ENCODE measurements around the gene CABP5. TPM values are rescaled to one million over a fixed set of nuclear protein-coding genes. Genes with fewer than 3 reads are reported as not detected.

CABP5 gene
- total RNA-seq, 2 experiments from 2014 or later, result not detected

DNA sequence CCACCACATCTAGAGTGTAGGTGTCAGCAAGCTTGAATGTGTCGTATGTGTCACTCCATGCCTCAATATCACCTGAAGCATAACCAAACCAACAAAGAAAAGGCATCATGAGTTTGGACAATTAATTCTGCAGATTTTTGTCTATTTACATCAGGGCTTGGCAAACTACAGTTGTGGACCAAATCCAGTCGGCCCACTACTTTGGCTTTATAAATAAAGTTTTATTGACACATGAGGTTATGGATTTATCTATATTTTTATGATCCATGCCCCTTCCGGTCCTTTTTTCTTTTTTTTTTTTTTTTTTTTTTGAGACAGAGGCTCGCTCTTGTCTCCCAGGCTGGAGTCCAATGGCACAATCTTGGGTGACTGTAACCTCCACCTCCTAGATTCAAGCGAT is 9.2 kb upstream of the CABP5 start:
- TF ChIP-seq, protein P1, sequence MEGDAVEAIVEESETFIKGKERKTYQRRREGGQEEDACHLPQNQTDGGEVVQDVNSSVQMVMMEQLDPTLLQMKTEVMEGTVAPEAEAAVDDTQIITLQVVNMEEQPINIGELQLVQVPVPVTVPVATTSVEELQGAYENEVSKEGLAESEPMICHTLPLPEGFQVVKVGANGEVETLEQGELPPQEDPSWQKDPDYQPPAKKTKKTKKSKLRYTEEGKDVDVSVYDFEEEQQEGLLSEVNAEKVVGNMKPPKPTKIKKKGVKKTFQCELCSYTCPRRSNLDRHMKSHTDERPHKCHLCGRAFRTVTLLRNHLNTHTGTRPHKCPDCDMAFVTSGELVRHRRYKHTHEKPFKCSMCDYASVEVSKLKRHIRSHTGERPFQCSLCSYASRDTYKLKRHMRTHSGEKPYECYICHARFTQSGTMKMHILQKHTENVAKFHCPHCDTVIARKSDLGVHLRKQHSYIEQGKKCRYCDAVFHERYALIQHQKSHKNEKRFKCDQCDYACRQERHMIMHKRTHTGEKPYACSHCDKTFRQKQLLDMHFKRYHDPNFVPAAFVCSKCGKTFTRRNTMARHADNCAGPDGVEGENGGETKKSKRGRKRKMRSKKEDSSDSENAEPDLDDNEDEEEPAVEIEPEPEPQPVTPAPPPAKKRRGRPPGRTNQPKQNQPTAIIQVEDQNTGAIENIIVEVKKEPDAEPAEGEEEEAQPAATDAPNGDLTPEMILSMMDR (conservative IDR thresholded peaks at IDR 0.05; ENCODE audit: low read length), result no peak
- no peak for TF ChIP-seq EZH2phosphoT487 (IDR thresholded peaks at IDR 0.05; ENCODE audit: borderline replicate concordance, low read depth, low read length)
- Histone ChIP-seq H3K4me2 (ENCODE audit: low read length) (no peak overlapping the region), H3K4me3 (ENCODE audit: low read depth, low read length, poor library complexity, severe bottlenecking) (no peak overlapping the region), H3K27ac (ENCODE audit: low read depth, low read length, poor library complexity, severe bottlenecking) (no peak overlapping the region), H2AFZ (ENCODE audit: low read length) (no peak overlapping the region), H3K9me2 (ENCODE audit: insufficient read depth, low read length) (no peaks in the 10 kb centered on the region), H3K4me1 (ENCODE audit: insufficient read depth, low read length, poor library complexity, severe bottlenecking) (no peaks in the 10 kb centered on the region), H3K9me3 (ENCODE audit: low read length) (no peaks in the 10 kb centered on the region), H4K20me1 (ENCODE audit: insufficient read depth, low read length) (no peaks in the 10 kb centered on the region), H3K36me3 (ENCODE audit: insufficient read depth, low read length) (no peaks in the 10 kb centered on the region), H3K79me2 (ENCODE audit: insufficient read depth, low read depth, low read length) (no peaks in the 10 kb centered on the region)
- BruUV-seq (replicated peaks), result no TSS peak
- no peak for DNase-seq (ENCODE audit: low spot score)
- intact Hi-C loops (cut with micrococcal nuclease; ENCODE audit: unreplicated experiment), result no loop called here
- ChIA-PET POLR2A (no interaction called here), CTCF (ENCODE audit: unreplicated experiment) (no interaction called here)

- DNase-seq (ENCODE audit: low spot score), result no peak
- no peak overlapping the region for H2AFZ ChIP-seq (ENCODE audit: low read length)
These were observed 7.6 kb upstream of the CABP5 start for GRCh38 chr19:48051335-48052033.

DNA sequence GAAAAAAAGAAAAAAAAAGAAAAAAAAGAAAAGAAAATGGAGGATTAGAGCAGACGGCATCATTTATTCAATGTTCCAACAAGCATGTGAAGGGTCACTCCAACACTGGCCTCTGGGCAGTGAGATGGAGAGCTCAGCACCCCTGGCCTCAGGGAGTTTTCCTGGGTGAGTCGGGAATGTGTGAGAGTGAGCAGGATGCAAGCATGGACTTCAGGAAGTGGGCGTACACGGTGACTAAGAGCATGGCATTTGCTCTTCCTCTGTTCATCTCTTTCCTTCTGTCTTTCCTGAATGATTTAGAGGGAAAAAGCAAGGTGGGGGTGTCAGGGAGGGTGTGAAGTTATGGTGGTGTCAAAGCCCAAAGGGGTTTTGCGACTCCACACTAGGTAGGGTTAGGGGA is 682 bp upstream of the CABP5 start:
- CTCF ChIA-PET (ENCODE audit: unreplicated experiment), result no interaction called here
- no peaks in the 10 kb centered on the region for H3K9me3 ChIP-seq (ENCODE audit: low read length)
- H3K36me3 ChIP-seq (ENCODE audit: insufficient read depth, low read length), result no peaks in the 10 kb centered on the region
- TF ChIP-seq, protein P1 (conservative IDR thresholded peaks at IDR 0.05; ENCODE audit: low read length), result no peak
- TF ChIP-seq EZH2phosphoT487 (IDR thresholded peaks at IDR 0.05; ENCODE audit: borderline replicate concordance, low read depth, low read length), result no peak
- no TSS peak for BruUV-seq (replicated peaks)
- no peak overlapping the region for H3K4me2 ChIP-seq (ENCODE audit: low read length)
- no peaks in the 10 kb centered on the region for H4K20me1 ChIP-seq (ENCODE audit: insufficient read depth, low read length)
- no peaks in the 10 kb centered on the region for H3K9me2 ChIP-seq (ENCODE audit: insufficient read depth, low read length)
- intact Hi-C loops (cut with micrococcal nuclease; ENCODE audit: unreplicated experiment), result no loop called here
- no peak overlapping the region for H3K4me3 ChIP-seq (ENCODE audit: low read depth, low read length, poor library complexity, severe bottlenecking)
- POLR2A ChIA-PET, result no interaction called here
- H3K79me2 ChIP-seq (ENCODE audit: insufficient read depth, low read depth, low read length), result no peaks in the 10 kb centered on the region
- DNase-seq (ENCODE audit: low spot score), result no peak
- no peaks in the 10 kb centered on the region for H3K4me1 ChIP-seq (ENCODE audit: insufficient read depth, low read length, poor library complexity, severe bottlenecking)
- no peak overlapping the region for H2AFZ ChIP-seq (ENCODE audit: low read length)
- H3K27ac ChIP-seq (ENCODE audit: low read depth, low read length, poor library complexity, severe bottlenecking), result no peak overlapping the region

More at GRCh38 chr19:48051335-48052033, 7.6 kb upstream of the CABP5 start:
- no peak for TF ChIP-seq EZH2phosphoT487 (IDR thresholded peaks at IDR 0.05; ENCODE audit: borderline replicate concordance, low read depth, low read length)
- TF ChIP-seq, protein P1 (conservative IDR thresholded peaks at IDR 0.05; ENCODE audit: low read length), result no peak
- no TSS peak for BruUV-seq (replicated peaks)
- H4K20me1 ChIP-seq (ENCODE audit: insufficient read depth, low read length), result no peaks in the 10 kb centered on the region
- no peaks in the 10 kb centered on the region for H3K9me3 ChIP-seq (ENCODE audit: low read length)
- ChIA-PET CTCF (ENCODE audit: unreplicated experiment) (no interaction called here), POLR2A (no interaction called here)
- H3K27ac ChIP-seq (ENCODE audit: low read depth, low read length, poor library complexity, severe bottlenecking), result no peak overlapping the region
- H3K4me2 ChIP-seq (ENCODE audit: low read length), result no peak overlapping the region
- H3K9me2 ChIP-seq (ENCODE audit: insufficient read depth, low read length), result no peaks in the 10 kb centered on the region
- H3K79me2 ChIP-seq (ENCODE audit: insufficient read depth, low read depth, low read length), result no peaks in the 10 kb centered on the region
- intact Hi-C loops (cut with micrococcal nuclease; ENCODE audit: unreplicated experiment), result no loop called here
- H3K4me3 ChIP-seq (ENCODE audit: low read depth, low read length, poor library complexity, severe bottlenecking), result no peak overlapping the region
- H3K36me3 ChIP-seq (ENCODE audit: insufficient read depth, low read length), result no peaks in the 10 kb centered on the region
- H3K4me1 ChIP-seq (ENCODE audit: insufficient read depth, low read length, poor library complexity, severe bottlenecking), result no peaks in the 10 kb centered on the region
